GM12878 (cell line): ENCODE measurements around the gene DPEP1. TPM values are rescaled to one million over a fixed set of nuclear protein-coding genes. Genes with fewer than 3 reads are reported as not detected.

Experiments
- ATAC-seq: fragments of 200-7000 bp; cut with Tn5 transposase; 3 replicates; pipeline ENCODE4 v1.9.1; 2020; ENCODE audit warnings: mild to moderate bottlenecking, moderate library complexity
- BruUV-seq: library from RNA; stranded (reverse); fragments of 400-500 nt; replicated peaks from 2 replicates; lab custom pipeline; 2021; lab: Mats Ljungman, UMichigan
- CTCF ChIA-PET: fragments of 300-600 bp; sonication (Branson Sonifier 250); formaldehyde crosslinking; extraction: SDS; loops from one replicate; lab custom pipeline; 2021; ENCODE audit warnings: inconsistent platforms; lab: Yijun Ruan, JAX
- POLR2A ChIA-PET: fragments of 350-600 bp; formaldehyde crosslinking; extraction: SDS; loops from one replicate; lab custom pipeline; 2021; ENCODE audit warnings: inconsistent platforms; lab: Charles Lee
- RAD21 ChIA-PET: fragments of 300-600 bp; sonication (Branson Sonifier 250); formaldehyde crosslinking; loops from one replicate; lab custom pipeline; 2023; ENCODE audit warnings: antibody characterized with exemption; ENCODE audit not compliant: unreplicated experiment; lab: Charles Lee
- SMC1A ChIA-PET: fragments of 300-600 bp; sonication (Branson Sonifier 250); formaldehyde crosslinking; loops from one replicate; lab custom pipeline; 2023; ENCODE audit not compliant: unreplicated experiment, uncharacterized antibody; lab: Charles Lee
- DNase-seq: peaks from one replicate; pipeline ENCODE4 v3.0.0-alpha.2; 2011; ENCODE audit warnings: low read depth, low spot score
- FAIRE-seq: peaks from 3 replicates; lab custom pipeline; 2011; peaks lifted over from hg19 to GRCh38; lab: Jason Lieb, UNC
- H2AFZ ChIP-seq: 2 replicates; pipeline ENCODE4 v1.6.0; 2011; ENCODE audit warnings: low read depth, low read length, control low read depth; ENCODE audit not compliant: control insufficient read depth
- H3K27ac ChIP-seq: 2 replicates; pipeline ENCODE4 v1.5.1; 2011; ENCODE audit warnings: control low read depth; ENCODE audit not compliant: control insufficient read depth, insufficient read depth
- H3K27me3 ChIP-seq, 2 experiments: replicated peaks in 1 of 2; 2 replicates each; pipeline versions ENCODE4 v1.6.0 to v1.6.1; 2011; ENCODE audit warnings: low read length in 1 of 2; ENCODE audit not compliant: control insufficient read depth in 2 of 2, insufficient read depth in 2 of 2
- H3K36me3 ChIP-seq, 2 experiments: 2 replicates each; pipeline ENCODE4 v1.5.1; 2011; ENCODE audit warnings: low read length in 1 of 2; ENCODE audit not compliant: control insufficient read depth in 2 of 2, insufficient read depth in 2 of 2
- H3K4me1 ChIP-seq: 2 replicates; pipeline ENCODE4 v1.6.1; 2011; ENCODE audit warnings: mild to moderate bottlenecking, low read length, moderate library complexity, mixed read lengths; ENCODE audit not compliant: control insufficient read depth, insufficient read depth
- H3K4me2 ChIP-seq: 2 replicates; pipeline ENCODE4 v1.6.0; 2011; ENCODE audit warnings: control low read depth; ENCODE audit not compliant: control insufficient read depth, insufficient read depth
- H3K4me3 ChIP-seq: fragments of 200-600 bp; sonication (generic); 2 replicates; pipeline ENCODE4 v1.5.1; 2016
- H3K79me2 ChIP-seq: 2 replicates; pipeline ENCODE4 v1.6.0; 2011; ENCODE audit warnings: low read length; ENCODE audit not compliant: control insufficient read depth, insufficient read depth
- H3K9ac ChIP-seq: 2 replicates; pipeline ENCODE4 v1.8.0; 2011; ENCODE audit warnings: low read length, control low read depth, mixed read lengths; ENCODE audit not compliant: control insufficient read depth, insufficient read depth
- H3K9me3 ChIP-seq: replicated peaks from 3 replicates; pipeline ENCODE4 v1.5.1; 2011; ENCODE audit warnings: mild to moderate bottlenecking, low read length; ENCODE audit not compliant: control insufficient read depth, insufficient read depth
- H4K20me1 ChIP-seq: 2 replicates; pipeline ENCODE4 v1.6.0; 2011; ENCODE audit not compliant: control insufficient read depth, insufficient read depth
- CEBPB ChIP-seq, 2 experiments: fragments of 150-350 bp in 1 of 2; IDR thresholded peaks; 2 replicates each; pipeline ENCODE4 v1.6.1; 2012 to 2014; ENCODE audit warnings: low read depth in 2 of 2, low read length in 2 of 2, borderline replicate concordance in 1 of 2, inconsistent platforms in 1 of 2
- IKZF2 ChIP-seq, 2 experiments: fragments of 450-650 bp; IDR thresholded peaks; 2 replicates each; pipeline ENCODE4 v1.6.1; 2017; ENCODE audit warnings: mild to moderate bottlenecking in 2 of 2, moderate library complexity in 2 of 2
- KAT2A ChIP-seq: conservative IDR thresholded peaks from 2 replicates; pipeline ENCODE4 v1.6.1; 2011; ENCODE audit warnings: low read depth, low read length; ENCODE audit not compliant: control insufficient read depth
- SREBF2 ChIP-seq: IDR thresholded peaks from 2 replicates; pipeline ENCODE4 v1.6.1; 2012; ENCODE audit warnings: mild to moderate bottlenecking, low read length
- SRF ChIP-seq, 2 experiments: IDR thresholded peaks; 2 replicates each; pipeline ENCODE4 v1.6.1; 2011; ENCODE audit warnings: low read depth in 2 of 2, low read length in 2 of 2, mild to moderate bottlenecking in 1 of 2, moderate library complexity in 1 of 2
- ZZZ3 ChIP-seq: IDR thresholded peaks from 2 replicates; pipeline ENCODE4 v1.6.1; 2011; ENCODE audit warnings: low read depth; ENCODE audit not compliant: control insufficient read depth, insufficient read length
- WGBS: methylation state at CpG from one replicate; pipeline ENCODE4 v1.1.6; 2016; ENCODE audit warnings: low lambda C conversion rate; ENCODE audit not compliant: insufficient replicate concordance, insufficient coverage; ENCODE audit errors: missing lambda C conversion rate; 5-methylcytosine and 5-hydroxymethylcytosine counted together
- in situ Hi-C: fragments of 300-500 bp; cut with MboI; formaldehyde crosslinking; loops from 9 replicates; pipeline ENCODE4 v1.14.3; 2018; ENCODE audit warnings: mixed read lengths
- intact Hi-C: fragments of 100-400 bp; cut with micrococcal nuclease; formaldehyde crosslinking; loops from one replicate; pipeline ENCODE4 v1.14.2; 2022; ENCODE audit not compliant: unreplicated experiment
- polyA plus RNA-seq, 11 experiments: library from polyadenylated mRNA; depleted of rRNA in 4 of 11; unstranded in 6 of 11; stranded (reverse) in 5 of 11; fragments of >200 nt; fragmentation: Nextera tagmentation in 4 of 11; fragmentation: Illumina TruSeq in 1 of 11; extraction: Ambion mirVana in 4 of 11; extraction: Trizol in 1 of 11; gene quantifications; 1 replicate in 1 of 11; 2 replicates in 10 of 11; pipeline versions ENCODE4 v1.2.1 to v1.2.3, GENCODE V29; 2011 to 2016; ENCODE audit warnings: inconsistent platforms in 2 of 11, missing spikeins in 2 of 11, low read depth in 1 of 11
- total RNA-seq, 4 experiments: library from RNA; depleted of rRNA in 3 of 4; stranded (reverse); fragments of >200 nt in 3 of 4; fragmentation: Illumina TruSeq in 1 of 4; extraction: Trizol in 1 of 4; gene quantifications; 2 replicates each; pipeline versions ENCODE4 v1.2.1 to v1.2.3, GENCODE V29; 2013 to 2021
- TF ChIP-seq, protein P1 (sequence below): fragments of 450-650 bp; formaldehyde crosslinking; IDR thresholded peaks from 2 replicates; pipeline ENCODE4 v1.4.0; 2020; ENCODE audit warnings: mild to moderate bottlenecking, moderate library complexity
- TF ChIP-seq, protein P2 (sequence below), 3 experiments: IDR thresholded peaks in 2 of 3; conservative IDR thresholded peaks in 1 of 3; 2 replicates each; pipeline ENCODE4 v1.5.1; 2011; ENCODE audit warnings: low read depth in 3 of 3, low read length in 3 of 3, mild to moderate bottlenecking in 3 of 3, control low read depth in 2 of 3, moderate library complexity in 2 of 3, inconsistent platforms in 1 of 3, mixed read lengths in 1 of 3; ENCODE audit not compliant: control insufficient read depth in 2 of 3, insufficient read depth in 1 of 3; ENCODE audit errors: extremely low read depth in 1 of 3
- TF ChIP-seq, protein P3 (sequence below): fragments of 450-650 bp; IDR thresholded peaks from 2 replicates; pipeline ENCODE4 v1.6.1; 2017; ENCODE audit warnings: mild to moderate bottlenecking, moderate library complexity
- TF ChIP-seq, protein P4 (sequence below): fragments of 450-650 bp; IDR thresholded peaks from 2 replicates; pipeline ENCODE4 v1.6.1; 2017; ENCODE audit warnings: borderline replicate concordance

DPEP1 gene
- total and polyA plus RNA-seq, 10 of the 15 experiments (the other 5 are each of a cell fraction or from before 2014, with no cell fraction given): not detected

DNA sequence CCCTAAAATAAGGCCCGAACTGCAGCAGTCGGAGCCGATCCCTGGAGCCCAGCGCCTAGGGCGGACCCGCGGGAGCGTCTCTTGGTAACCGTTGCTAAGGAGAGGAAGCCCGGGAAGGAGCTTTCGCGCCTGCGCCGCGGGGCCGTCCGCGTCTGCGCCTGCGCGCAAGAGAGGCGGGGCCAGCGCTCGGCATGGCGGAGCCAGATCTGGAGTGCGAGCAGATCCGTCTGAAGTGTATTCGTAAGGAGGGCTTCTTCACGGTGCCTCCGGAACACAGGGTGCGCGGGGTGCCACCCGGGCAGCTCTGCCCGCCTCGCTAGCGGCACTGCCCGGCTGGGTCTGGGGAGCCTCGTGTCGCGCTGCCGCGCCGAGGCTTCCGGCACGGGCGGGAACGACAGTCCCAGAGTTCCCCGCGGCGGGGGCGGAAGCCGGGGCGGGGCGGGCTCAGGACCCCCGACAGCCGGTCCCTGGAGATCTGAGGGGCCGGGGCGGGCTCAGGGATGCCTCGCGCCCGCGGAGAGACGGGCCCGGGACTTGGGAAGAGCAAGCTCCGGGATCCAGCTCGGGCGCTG, 73.2 kb downstream of the DPEP1 start, which contains the start of gene CDK10:
TSS of gene CDK10 (plus strand) at position 170 of the 572 bp plus-strand sequence. CDS start at position 192, 22 bp downstream.
- peak within 1 kb of the TSS; percentile 97 for H2AFZ ChIP-seq
- peak within 1 kb of the TSS; percentile 88 for H3K4me2 ChIP-seq
- H3K27ac ChIP-seq: peak within 1 kb of the TSS; percentile 93
- ATAC-seq (peak; percentile 94), FAIRE-seq (peak; percentile 76), DNase-seq (peak; percentile 61)
- H4K20me1 ChIP-seq: no peaks in the 10 kb centered on the region
- no peaks in the 10 kb centered on the region; the same call in 2 of the 3 replicates for H3K9me3 ChIP-seq
- WGBS: under 1% methylated on average over 67 of the region's 67 CpGs
- CTCF ChIA-PET: interaction anchor here (0.8 to 1.5 kb wide), 5 partner anchors 13 to 225 kb away, joined by 3 to 12 read pairs (median 3); no protein-coding TSS in a partner anchor
- peak within 1 kb of the TSS; percentile 87 for H3K9ac ChIP-seq
- peaks cover 6% of the 10 kb centered on the region; the same call in 1 of the 2 replicates for H3K4me1 ChIP-seq
- POLR2A ChIA-PET: interaction anchor here (0.5 to 2.1 kb wide), 6 partner anchors 9 to 337 kb away, joined by 3 to 19 read pairs (median 4); partner anchors contain the start of genes CHMP1A, SPATA33, TCF25 and VPS9D1
- intact Hi-C loops: no loop called here
- H3K79me2 ChIP-seq: peaks cover 11% of the 10 kb centered on the region
- H3K36me3 ChIP-seq: peaks cover 0 to 3% of the 10 kb centered on the region in 2 experiments; a peak in 3 of 4 replicates
- RAD21 ChIA-PET: interaction anchor here (1.5 kb wide), 1 partner anchor 14 kb away, joined by 19 read pairs; the partner anchor contains the start of gene SPATA2L
- in situ Hi-C loops: no loop called here
- peak within 1 kb of the TSS; percentile 88 for H3K4me3 ChIP-seq
- SMC1A ChIA-PET: interaction anchor here (1.2 to 1.6 kb wide), 2 partner anchors 13 to 29 kb away, joined by 6 to 8 read pairs; partner anchors contain the start of genes CHMP1A and SPATA33
- H3K27me3 ChIP-seq: no peaks in the 10 kb centered on the region
- BruUV-seq: no TSS peak
- TF ChIP-seq SRF (IDR thresholded peaks at IDR 0.05; ENCODE audit: low read depth in 2 of 2, low read length in 2 of 2) (no peak), ZZZ3 (no peak), CEBPB (IDR thresholded peaks at IDR 0.05; ENCODE audit: borderline replicate concordance in 1 of 2, low read depth in 2 of 2, low read length in 2 of 2) (no peak), SREBF2 (no peak), KAT2A (no peak), IKZF2 (IDR thresholded peaks at IDR 0.05) (no peak)
- TF ChIP-seq, protein P1, sequence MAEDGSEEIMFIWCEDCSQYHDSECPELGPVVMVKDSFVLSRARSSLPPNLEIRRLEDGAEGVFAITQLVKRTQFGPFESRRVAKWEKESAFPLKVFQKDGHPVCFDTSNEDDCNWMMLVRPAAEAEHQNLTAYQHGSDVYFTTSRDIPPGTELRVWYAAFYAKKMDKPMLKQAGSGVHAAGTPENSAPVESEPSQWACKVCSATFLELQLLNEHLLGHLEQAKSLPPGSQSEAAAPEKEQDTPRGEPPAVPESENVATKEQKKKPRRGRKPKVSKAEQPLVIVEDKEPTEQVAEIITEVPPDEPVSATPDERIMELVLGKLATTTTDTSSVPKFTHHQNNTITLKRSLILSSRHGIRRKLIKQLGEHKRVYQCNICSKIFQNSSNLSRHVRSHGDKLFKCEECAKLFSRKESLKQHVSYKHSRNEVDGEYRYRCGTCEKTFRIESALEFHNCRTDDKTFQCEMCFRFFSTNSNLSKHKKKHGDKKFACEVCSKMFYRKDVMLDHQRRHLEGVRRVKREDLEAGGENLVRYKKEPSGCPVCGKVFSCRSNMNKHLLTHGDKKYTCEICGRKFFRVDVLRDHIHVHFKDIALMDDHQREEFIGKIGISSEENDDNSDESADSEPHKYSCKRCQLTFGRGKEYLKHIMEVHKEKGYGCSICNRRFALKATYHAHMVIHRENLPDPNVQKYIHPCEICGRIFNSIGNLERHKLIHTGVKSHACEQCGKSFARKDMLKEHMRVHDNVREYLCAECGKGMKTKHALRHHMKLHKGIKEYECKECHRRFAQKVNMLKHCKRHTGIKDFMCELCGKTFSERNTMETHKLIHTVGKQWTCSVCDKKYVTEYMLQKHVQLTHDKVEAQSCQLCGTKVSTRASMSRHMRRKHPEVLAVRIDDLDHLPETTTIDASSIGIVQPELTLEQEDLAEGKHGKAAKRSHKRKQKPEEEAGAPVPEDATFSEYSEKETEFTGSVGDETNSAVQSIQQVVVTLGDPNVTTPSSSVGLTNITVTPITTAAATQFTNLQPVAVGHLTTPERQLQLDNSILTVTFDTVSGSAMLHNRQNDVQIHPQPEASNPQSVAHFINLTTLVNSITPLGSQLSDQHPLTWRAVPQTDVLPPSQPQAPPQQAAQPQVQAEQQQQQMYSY (CRISPR knock-in tag): no peak
- TF ChIP-seq, protein P2, sequence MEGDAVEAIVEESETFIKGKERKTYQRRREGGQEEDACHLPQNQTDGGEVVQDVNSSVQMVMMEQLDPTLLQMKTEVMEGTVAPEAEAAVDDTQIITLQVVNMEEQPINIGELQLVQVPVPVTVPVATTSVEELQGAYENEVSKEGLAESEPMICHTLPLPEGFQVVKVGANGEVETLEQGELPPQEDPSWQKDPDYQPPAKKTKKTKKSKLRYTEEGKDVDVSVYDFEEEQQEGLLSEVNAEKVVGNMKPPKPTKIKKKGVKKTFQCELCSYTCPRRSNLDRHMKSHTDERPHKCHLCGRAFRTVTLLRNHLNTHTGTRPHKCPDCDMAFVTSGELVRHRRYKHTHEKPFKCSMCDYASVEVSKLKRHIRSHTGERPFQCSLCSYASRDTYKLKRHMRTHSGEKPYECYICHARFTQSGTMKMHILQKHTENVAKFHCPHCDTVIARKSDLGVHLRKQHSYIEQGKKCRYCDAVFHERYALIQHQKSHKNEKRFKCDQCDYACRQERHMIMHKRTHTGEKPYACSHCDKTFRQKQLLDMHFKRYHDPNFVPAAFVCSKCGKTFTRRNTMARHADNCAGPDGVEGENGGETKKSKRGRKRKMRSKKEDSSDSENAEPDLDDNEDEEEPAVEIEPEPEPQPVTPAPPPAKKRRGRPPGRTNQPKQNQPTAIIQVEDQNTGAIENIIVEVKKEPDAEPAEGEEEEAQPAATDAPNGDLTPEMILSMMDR (IDR thresholded peaks at IDR 0.05 in 2 of 3, conservative IDR thresholded peaks at IDR 0.05 in 1 of 3; ENCODE audit: control insufficient read depth in 2 of 3, extremely low read depth in 1 of 3, insufficient read depth in 1 of 3, low read depth in 3 of 3, low read length in 3 of 3): no peak
- TF ChIP-seq, protein P3, sequence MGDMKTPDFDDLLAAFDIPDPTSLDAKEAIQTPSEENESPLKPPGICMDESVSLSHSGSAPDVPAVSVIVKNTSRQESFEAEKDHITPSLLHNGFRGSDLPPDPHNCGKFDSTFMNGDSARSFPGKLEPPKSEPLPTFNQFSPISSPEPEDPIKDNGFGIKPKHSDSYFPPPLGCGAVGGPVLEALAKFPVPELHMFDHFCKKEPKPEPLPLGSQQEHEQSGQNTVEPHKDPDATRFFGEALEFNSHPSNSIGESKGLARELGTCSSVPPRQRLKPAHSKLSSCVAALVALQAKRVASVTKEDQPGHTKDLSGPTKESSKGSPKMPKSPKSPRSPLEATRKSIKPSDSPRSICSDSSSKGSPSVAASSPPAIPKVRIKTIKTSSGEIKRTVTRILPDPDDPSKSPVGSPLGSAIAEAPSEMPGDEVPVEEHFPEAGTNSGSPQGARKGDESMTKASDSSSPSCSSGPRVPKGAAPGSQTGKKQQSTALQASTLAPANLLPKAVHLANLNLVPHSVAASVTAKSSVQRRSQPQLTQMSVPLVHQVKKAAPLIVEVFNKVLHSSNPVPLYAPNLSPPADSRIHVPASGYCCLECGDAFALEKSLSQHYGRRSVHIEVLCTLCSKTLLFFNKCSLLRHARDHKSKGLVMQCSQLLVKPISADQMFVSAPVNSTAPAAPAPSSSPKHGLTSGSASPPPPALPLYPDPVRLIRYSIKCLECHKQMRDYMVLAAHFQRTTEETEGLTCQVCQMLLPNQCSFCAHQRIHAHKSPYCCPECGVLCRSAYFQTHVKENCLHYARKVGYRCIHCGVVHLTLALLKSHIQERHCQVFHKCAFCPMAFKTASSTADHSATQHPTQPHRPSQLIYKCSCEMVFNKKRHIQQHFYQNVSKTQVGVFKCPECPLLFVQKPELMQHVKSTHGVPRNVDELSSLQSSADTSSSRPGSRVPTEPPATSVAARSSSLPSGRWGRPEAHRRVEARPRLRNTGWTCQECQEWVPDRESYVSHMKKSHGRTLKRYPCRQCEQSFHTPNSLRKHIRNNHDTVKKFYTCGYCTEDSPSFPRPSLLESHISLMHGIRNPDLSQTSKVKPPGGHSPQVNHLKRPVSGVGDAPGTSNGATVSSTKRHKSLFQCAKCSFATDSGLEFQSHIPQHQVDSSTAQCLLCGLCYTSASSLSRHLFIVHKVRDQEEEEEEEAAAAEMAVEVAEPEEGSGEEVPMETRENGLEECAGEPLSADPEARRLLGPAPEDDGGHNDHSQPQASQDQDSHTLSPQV: no peak
- TF ChIP-seq, protein P4, sequence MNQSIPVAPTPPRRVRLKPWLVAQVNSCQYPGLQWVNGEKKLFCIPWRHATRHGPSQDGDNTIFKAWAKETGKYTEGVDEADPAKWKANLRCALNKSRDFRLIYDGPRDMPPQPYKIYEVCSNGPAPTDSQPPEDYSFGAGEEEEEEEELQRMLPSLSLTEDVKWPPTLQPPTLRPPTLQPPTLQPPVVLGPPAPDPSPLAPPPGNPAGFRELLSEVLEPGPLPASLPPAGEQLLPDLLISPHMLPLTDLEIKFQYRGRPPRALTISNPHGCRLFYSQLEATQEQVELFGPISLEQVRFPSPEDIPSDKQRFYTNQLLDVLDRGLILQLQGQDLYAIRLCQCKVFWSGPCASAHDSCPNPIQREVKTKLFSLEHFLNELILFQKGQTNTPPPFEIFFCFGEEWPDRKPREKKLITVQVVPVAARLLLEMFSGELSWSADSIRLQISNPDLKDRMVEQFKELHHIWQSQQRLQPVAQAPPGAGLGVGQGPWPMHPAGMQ: no peak
